DOHH2 (cell line): ENCODE results near the gene ARFIP1.

Experiments used
- H3F3A ChIP-seq: fragments of 200-600 bp; sonication (generic), shearing (Covaris generic); 2 replicates; pipeline ENCODE4 v1.6.0; 2016; ENCODE audit warnings: antibody characterized with exemption, mild to moderate bottlenecking; ENCODE audit not compliant: control insufficient read depth, insufficient read depth
- H3K27ac ChIP-seq: fragments of 200-600 bp; sonication (generic); 2 replicates; pipeline ENCODE4 v1.5.1; 2014; ENCODE audit warnings: low read depth, mild to moderate bottlenecking, low read length, moderate library complexity
- H3K27me3 ChIP-seq: fragments of 200-600 bp; sonication (generic); 2 replicates; pipeline ENCODE4 v1.6.1; 2014; ENCODE audit warnings: mild to moderate bottlenecking, low read length, mixed read lengths; ENCODE audit not compliant: control insufficient read depth
- H3K36me3 ChIP-seq: fragments of 200-600 bp; sonication (generic); 2 replicates; pipeline ENCODE4 v1.6.1; 2014; ENCODE audit warnings: mild to moderate bottlenecking, low read length, moderate library complexity, mixed read lengths; ENCODE audit not compliant: control insufficient read depth
- H3K4me1 ChIP-seq: fragments of 200-600 bp; sonication (generic); 2 replicates; pipeline ENCODE4 v1.6.1; 2014; ENCODE audit warnings: mild to moderate bottlenecking, low read length, mixed read lengths; ENCODE audit not compliant: control insufficient read depth
- H3K4me2 ChIP-seq: fragments of 200-600 bp; sonication (generic); 2 replicates; pipeline ENCODE4 v1.6.0; 2014; ENCODE audit warnings: mild to moderate bottlenecking, low read length, moderate library complexity
- H3K4me3 ChIP-seq: fragments of 200-600 bp; sonication (generic); 2 replicates; pipeline ENCODE4 v1.5.1; 2014; ENCODE audit warnings: mild to moderate bottlenecking, low read length, mixed read lengths
- H3K79me2 ChIP-seq: fragments of 200-600 bp; sonication (generic); 2 replicates; pipeline ENCODE4 v1.6.1; 2014; ENCODE audit warnings: mild to moderate bottlenecking, low read length, mixed read lengths; ENCODE audit not compliant: control insufficient read depth
- H3K9me2 ChIP-seq: fragments of 200-600 bp; sonication (generic); replicated peaks from 2 replicates; pipeline ENCODE4 v1.6.1; 2014; ENCODE audit warnings: mild to moderate bottlenecking, low read length, mixed read lengths; ENCODE audit not compliant: control insufficient read depth
- H3K9me3 ChIP-seq: fragments of 200-600 bp; sonication (generic); 2 replicates; pipeline ENCODE4 v1.6.1; 2014; ENCODE audit warnings: antibody characterized with exemption, low read length, mixed read lengths; ENCODE audit not compliant: control insufficient read depth, insufficient read depth
- H4K20me1 ChIP-seq: fragments of 200-600 bp; sonication (generic); 2 replicates; pipeline ENCODE4 v1.6.0; 2014; ENCODE audit warnings: low read depth, mild to moderate bottlenecking, antibody characterized with exemption, low read length, moderate library complexity; ENCODE audit not compliant: control insufficient read depth, insufficient read depth
- EZH2phosphoT487 ChIP-seq: fragments of 200-600 bp; sonication (generic); IDR thresholded peaks from 2 replicates; pipeline ENCODE4 v1.6.1; 2017; ENCODE audit warnings: borderline replicate concordance, mild to moderate bottlenecking, antibody characterized with exemption, low read length, moderate library complexity, mixed read lengths
- TF ChIP-seq, protein P1 (sequence below): fragments of 200-600 bp; sonication (generic); IDR thresholded peaks from one replicate; pipeline ENCODE4 v1.5.1; 2014; ENCODE audit warnings: antibody characterized with exemption, mild to moderate bottlenecking, low read depth, low read length; ENCODE audit not compliant: poor library complexity, severe bottlenecking

ARFIP1 gene

DNA sequence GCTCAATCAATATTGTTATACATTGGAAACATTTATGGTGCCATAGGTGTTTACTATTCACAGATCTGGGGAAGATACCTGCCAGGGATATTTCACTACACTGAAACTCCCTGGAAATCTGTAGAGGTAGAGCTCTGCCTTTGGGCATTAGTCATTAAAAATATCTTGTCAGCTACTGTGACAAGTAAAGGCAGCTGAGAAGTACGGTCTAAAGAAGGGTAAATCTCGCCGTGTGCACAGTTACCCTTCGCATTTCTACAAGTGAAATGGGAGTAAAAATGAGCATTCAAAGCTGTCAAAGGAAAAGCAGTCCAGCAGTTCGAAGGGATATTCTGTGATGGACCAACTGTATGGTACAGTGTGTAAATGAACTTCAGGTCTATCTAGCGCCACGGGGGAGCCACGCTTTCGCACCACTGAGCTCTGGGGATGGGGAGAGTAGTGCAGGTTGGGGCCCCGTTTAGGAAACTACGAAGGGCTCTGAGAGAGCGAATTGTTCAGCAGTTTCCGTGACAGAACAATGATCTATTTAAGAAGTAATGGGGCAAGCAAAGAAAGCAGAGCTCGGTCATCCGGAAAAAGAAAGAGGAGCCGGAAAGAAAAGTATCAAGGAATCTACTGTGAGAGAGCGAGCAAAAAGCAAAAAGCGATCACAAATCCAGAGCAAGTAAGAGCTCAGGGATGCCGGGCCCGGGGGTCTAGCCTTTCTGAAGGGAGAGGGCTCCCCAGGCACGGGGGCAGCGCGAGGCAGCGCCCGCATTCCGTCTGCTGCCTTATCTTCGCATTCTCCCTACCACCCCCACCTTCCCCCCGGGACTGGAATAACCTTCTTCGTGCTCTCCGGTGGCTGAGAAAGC lies 870 bp upstream of the ARFIP1 start:
- Histone ChIP-seq H3K4me1 (peaks cover 38% of the 10 kb centered on the region), H3K27me3 (peaks cover 19% of the 10 kb centered on the region), H4K20me1 (peaks cover 2% of the 10 kb centered on the region; the same call in 1 of the 2 replicates), H3K4me2 (peak overlapping the region; percentile 91), H3K79me2 (peaks cover 30% of the 10 kb centered on the region), H3F3A (no peaks in the 10 kb centered on the region; the same call in 1 of the 2 replicates), H3K27ac (no peak overlapping the region), H3K4me3 (peak overlapping the region; percentile 99), H3K9me3 (no peaks in the 10 kb centered on the region), H3K9me2 (no peaks in the 10 kb centered on the region), H3K36me3 (no peaks in the 10 kb centered on the region; the same call in 1 of the 2 replicates)
- no peak for TF ChIP-seq EZH2phosphoT487
- TF ChIP-seq, protein P1, sequence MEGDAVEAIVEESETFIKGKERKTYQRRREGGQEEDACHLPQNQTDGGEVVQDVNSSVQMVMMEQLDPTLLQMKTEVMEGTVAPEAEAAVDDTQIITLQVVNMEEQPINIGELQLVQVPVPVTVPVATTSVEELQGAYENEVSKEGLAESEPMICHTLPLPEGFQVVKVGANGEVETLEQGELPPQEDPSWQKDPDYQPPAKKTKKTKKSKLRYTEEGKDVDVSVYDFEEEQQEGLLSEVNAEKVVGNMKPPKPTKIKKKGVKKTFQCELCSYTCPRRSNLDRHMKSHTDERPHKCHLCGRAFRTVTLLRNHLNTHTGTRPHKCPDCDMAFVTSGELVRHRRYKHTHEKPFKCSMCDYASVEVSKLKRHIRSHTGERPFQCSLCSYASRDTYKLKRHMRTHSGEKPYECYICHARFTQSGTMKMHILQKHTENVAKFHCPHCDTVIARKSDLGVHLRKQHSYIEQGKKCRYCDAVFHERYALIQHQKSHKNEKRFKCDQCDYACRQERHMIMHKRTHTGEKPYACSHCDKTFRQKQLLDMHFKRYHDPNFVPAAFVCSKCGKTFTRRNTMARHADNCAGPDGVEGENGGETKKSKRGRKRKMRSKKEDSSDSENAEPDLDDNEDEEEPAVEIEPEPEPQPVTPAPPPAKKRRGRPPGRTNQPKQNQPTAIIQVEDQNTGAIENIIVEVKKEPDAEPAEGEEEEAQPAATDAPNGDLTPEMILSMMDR = no peak

DNA sequence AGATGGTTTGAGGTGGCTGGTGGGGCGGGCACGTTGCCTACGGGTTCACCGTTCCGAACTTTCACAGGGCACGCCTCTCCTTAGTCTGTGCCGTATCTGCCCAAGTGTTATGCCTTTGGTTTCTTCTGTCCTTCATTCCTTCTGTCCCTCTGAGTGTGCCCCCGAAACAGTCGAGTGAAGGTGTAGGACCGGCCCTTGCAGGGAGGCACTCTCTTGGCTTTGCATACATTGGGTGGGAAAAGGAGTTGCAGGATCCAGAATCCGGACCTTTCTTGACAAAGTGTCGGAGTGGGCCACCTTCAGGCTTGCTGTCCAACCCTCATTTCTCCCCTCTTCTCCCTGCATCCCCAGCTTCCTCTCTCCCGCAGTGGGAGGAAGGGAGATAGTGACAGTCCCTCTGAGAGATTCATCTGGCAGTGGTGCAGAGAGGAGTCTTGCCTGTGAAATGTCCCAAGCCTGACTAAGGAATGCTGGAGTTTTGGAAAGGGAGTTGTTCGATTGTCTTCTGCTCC lies 569 bp downstream of the ARFIP1 start:
- H4K20me1 ChIP-seq = peaks cover 8% of the 10 kb centered on the region

DNA sequence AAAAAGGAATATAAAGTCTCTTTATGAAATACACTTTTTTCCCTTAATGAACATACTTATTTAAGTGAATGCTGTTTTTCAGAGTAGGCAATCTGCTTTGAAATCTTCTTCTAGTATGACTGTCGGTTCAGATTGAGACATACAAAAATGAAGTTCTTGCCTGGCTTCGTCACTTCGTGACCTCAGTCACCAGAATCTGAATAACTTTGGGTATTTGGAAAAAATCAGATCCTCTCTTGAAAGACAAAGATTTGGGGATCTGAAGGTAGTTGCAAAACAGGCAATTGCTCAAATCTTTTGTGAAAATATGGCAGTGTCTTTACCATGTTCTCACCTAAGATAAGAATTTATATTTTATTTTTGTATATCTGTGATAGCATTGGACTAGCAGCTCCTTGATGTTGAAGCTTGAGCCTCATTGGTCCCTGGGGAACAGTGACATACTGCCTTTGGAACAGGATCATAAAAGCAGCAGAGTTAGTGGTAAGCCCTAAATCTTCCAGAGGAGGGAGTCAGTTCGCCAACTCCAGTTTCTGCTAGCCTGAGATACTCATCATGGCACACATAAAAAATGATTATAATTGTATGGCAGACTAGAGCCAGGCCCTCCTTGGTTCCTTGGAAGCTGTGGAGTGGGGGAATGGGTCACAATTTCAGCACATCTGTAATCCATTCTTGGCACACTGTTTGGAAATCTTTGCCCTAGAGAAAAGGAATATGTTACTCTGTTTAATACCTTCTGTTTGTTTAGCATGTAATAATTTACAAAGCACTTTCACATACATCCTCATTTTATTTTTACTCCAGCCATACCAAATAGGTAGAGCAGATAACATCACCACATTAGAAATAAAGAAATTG lies 5.0 kb downstream of the ARFIP1 start:
- Histone ChIP-seq H3K27ac (no peak overlapping the region), H3K4me3 (no peak overlapping the region), H3K9me3 (no peaks in the 10 kb centered on the region), H3K4me2 (no peak overlapping the region), H4K20me1 (peaks cover 8% of the 10 kb centered on the region), H3K9me2 (no peaks in the 10 kb centered on the region), H3K4me1 (peaks cover 38% of the 10 kb centered on the region), H3F3A (no peaks in the 10 kb centered on the region), H3K27me3 (no peaks in the 10 kb centered on the region), H3K36me3 (no peaks in the 10 kb centered on the region; the same call in 1 of the 2 replicates), H3K79me2 (peaks cover 35% of the 10 kb centered on the region)
- no peak for TF ChIP-seq EZH2phosphoT487
- TF ChIP-seq, protein P1 = no peak

More for the DNA sequence above, 569 bp downstream of the ARFIP1 start:
- Histone ChIP-seq H3K79me2 (peaks cover 34% of the 10 kb centered on the region), H3F3A (no peaks in the 10 kb centered on the region; the same call in 1 of the 2 replicates), H3K4me3 (peak overlapping the region; percentile 99), H3K9me3 (no peaks in the 10 kb centered on the region), H3K27me3 (peaks cover 19% of the 10 kb centered on the region), H3K27ac (no peak overlapping the region), H3K36me3 (no peaks in the 10 kb centered on the region; the same call in 1 of the 2 replicates), H3K9me2 (no peaks in the 10 kb centered on the region), H3K4me1 (peaks cover 44% of the 10 kb centered on the region), H3K4me2 (peak overlapping the region; percentile 91)
- TF ChIP-seq, protein P1 = no peak
